Keratinocyte (primary cell): Measurements from ENCODE around the gene RIF1. TPM values are rescaled to one million over a fixed set of nuclear protein-coding genes. Genes with fewer than 3 reads are reported as not detected.

Experiments
- DNase-seq: peaks from one replicate; pipeline ENCODE4 v3.0.0-alpha.2; 2011; ENCODE audit warnings: low read depth, missing footprints, low spot score
- FAIRE-seq: peaks from 2 replicates; lab custom pipeline; 2011; peaks lifted over from hg19 to GRCh38; lab: Jason Lieb, UNC
- H2AFZ ChIP-seq: 2 replicates; pipeline ENCODE4 v1.6.0; 2012; ENCODE audit warnings: low read length, control low read depth, inconsistent platforms; ENCODE audit not compliant: control insufficient read depth
- H3K27ac ChIP-seq: 2 replicates; pipeline ENCODE4 v1.5.1; 2011; ENCODE audit warnings: low read length; ENCODE audit not compliant: control insufficient read depth, insufficient read depth
- H3K27me3 ChIP-seq: 3 replicates; pipeline ENCODE4 v1.6.0; 2011; ENCODE audit warnings: low read length; ENCODE audit not compliant: control insufficient read depth, insufficient read depth; ENCODE audit errors: extremely low read depth
- H3K36me3 ChIP-seq, 2 experiments: 2 replicates in 1 of 2; 3 replicates in 1 of 2; pipeline ENCODE4 v1.5.1; 2011; ENCODE audit warnings: low read length in 2 of 2, mild to moderate bottlenecking in 1 of 2; ENCODE audit not compliant: control insufficient read depth in 2 of 2, insufficient read depth in 2 of 2; ENCODE audit errors: extremely low read depth in 1 of 2
- H3K4me1 ChIP-seq: 3 replicates; pipeline ENCODE4 v1.5.1; 2011; ENCODE audit warnings: low read length; ENCODE audit not compliant: control insufficient read depth, insufficient read depth; ENCODE audit errors: extremely low read depth
- H3K4me2 ChIP-seq: 3 replicates; pipeline ENCODE4 v1.6.0; 2011; ENCODE audit warnings: low read depth, low read length; ENCODE audit not compliant: control insufficient read depth, insufficient read depth; ENCODE audit errors: extremely low read depth
- H3K4me3 ChIP-seq, 3 experiments: fragments of 200-600 bp in 1 of 3; sonication (generic) in 1 of 3; 2 replicates in 2 of 3; 3 replicates in 1 of 3; pipeline ENCODE4 v1.5.1; 2011 to 2016; ENCODE audit warnings: low read length in 3 of 3, mild to moderate bottlenecking in 3 of 3, control low read depth in 2 of 3, inconsistent platforms in 1 of 3, low read depth in 1 of 3, mixed read lengths in 1 of 3, mixed run types in 1 of 3, moderate library complexity in 1 of 3; ENCODE audit not compliant: control insufficient read depth in 2 of 3, insufficient read depth in 2 of 3; ENCODE audit errors: extremely low read depth in 1 of 3
- H3K79me2 ChIP-seq: 2 replicates; pipeline ENCODE4 v1.6.0; 2012; ENCODE audit warnings: low read length; ENCODE audit not compliant: control insufficient read depth, insufficient read depth
- H3K9ac ChIP-seq: 3 replicates; pipeline ENCODE4 v1.6.0; 2011; ENCODE audit warnings: low read length; ENCODE audit not compliant: control insufficient read depth, insufficient read depth; ENCODE audit errors: extremely low read depth
- H3K9me1 ChIP-seq: 3 replicates; pipeline ENCODE4 v1.6.0; 2011; ENCODE audit warnings: low read length; ENCODE audit not compliant: control insufficient read depth, insufficient read depth; ENCODE audit errors: extremely low read depth
- H3K9me3 ChIP-seq: 2 replicates; pipeline ENCODE4 v1.5.1; 2012; ENCODE audit warnings: low read depth, low read length; ENCODE audit not compliant: control insufficient read depth
- H4K20me1 ChIP-seq: 3 replicates; pipeline ENCODE4 v1.6.0; 2011; ENCODE audit warnings: low read length; ENCODE audit not compliant: control insufficient read depth, insufficient read depth; ENCODE audit errors: extremely low read depth
- EZH2 ChIP-seq: IDR thresholded peaks from one replicate; pipeline ENCODE4 v1.6.1; 2012; ENCODE audit warnings: inconsistent platforms, mild to moderate bottlenecking, low read length, moderate library complexity
- dilution Hi-C: fragments of 300-500 bp; cut with MboI; formaldehyde crosslinking; loops from one replicate; pipeline ENCODE4 v1.7.0; 2020; ENCODE audit warnings: low sequenced_read_pairs; ENCODE audit not compliant: extremely low pct_ligation_motif_present
- polyA plus RNA-seq, 5 experiments: library from polyadenylated mRNA; depleted of rRNA in 3 of 5; stranded (reverse) in 3 of 5; stranded (forward) in 1 of 5; unstranded in 1 of 5; fragments of >200 nt; gene quantifications; 1 replicate in 1 of 5; 2 replicates in 3 of 5; 3 replicates in 1 of 5; pipeline versions ENCODE4 v1.2.1 to v1.2.3, GENCODE V29; 2011 to 2012; ENCODE audit warnings: missing spikeins in 2 of 5, low read depth in 1 of 5, low replicate concordance in 1 of 5
- TF ChIP-seq, protein P1 (sequence below), 3 experiments: IDR thresholded peaks in 1 of 3; conservative IDR thresholded peaks in 1 of 3; optimal IDR thresholded peaks in 1 of 3; 2 replicates in 2 of 3; 3 replicates in 1 of 3; pipeline versions ENCODE3 to v1.5.1; 2011; ENCODE audit warnings: low read length in 3 of 3, mild to moderate bottlenecking in 3 of 3, moderate library complexity in 2 of 3, control low read depth in 1 of 3, inconsistent platforms in 1 of 3; ENCODE audit not compliant: insufficient read depth in 2 of 3; ENCODE audit errors: extremely low read depth in 1 of 3

RIF1 gene
- polyA plus RNA-seq, 1 donor (not counting 4 experiments of a cell fraction or from before 2014, with no cell fraction given), result 11.5 TPM

DNA sequence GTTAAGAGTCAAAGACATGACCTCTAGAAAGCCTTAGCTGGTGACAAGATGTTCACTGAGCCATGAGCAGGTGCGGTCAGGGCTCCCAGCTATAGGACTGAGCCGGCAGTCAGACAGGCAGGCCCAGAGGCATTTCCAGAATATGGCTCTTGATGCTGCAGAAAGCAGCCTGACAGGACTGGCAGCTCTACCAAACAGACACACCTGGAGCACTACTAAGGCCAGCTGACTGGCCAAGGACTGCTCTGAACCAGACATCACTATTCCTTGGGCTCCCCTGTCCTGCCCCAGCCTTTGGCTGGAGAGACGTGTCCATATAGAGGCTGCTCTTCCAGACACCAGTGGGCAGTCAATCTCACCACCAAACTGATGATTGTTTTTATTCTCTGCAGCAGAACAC, 98.8 kb downstream of the RIF1 start:
- peaks cover 0 to 2% of the 10 kb centered on the region in 2 experiments for H3K36me3 ChIP-seq
- H3K27me3 ChIP-seq, result no peaks in the 10 kb centered on the region
- no peak overlapping the region for H3K4me3 ChIP-seq
- no peak overlapping the region for H3K4me2 ChIP-seq
- FAIRE-seq (no peak), DNase-seq (no peak)
- no peak overlapping the region for H3K9ac ChIP-seq
- no peaks in the 10 kb centered on the region for H3K9me3 ChIP-seq
- H3K27ac ChIP-seq, result no peak overlapping the region
- no peaks in the 10 kb centered on the region for H3K4me1 ChIP-seq
- no peaks in the 10 kb centered on the region for H3K9me1 ChIP-seq
- no peak overlapping the region for H2AFZ ChIP-seq
- H4K20me1 ChIP-seq, result no peaks in the 10 kb centered on the region
- no peak for TF ChIP-seq EZH2
- TF ChIP-seq, protein P1, sequence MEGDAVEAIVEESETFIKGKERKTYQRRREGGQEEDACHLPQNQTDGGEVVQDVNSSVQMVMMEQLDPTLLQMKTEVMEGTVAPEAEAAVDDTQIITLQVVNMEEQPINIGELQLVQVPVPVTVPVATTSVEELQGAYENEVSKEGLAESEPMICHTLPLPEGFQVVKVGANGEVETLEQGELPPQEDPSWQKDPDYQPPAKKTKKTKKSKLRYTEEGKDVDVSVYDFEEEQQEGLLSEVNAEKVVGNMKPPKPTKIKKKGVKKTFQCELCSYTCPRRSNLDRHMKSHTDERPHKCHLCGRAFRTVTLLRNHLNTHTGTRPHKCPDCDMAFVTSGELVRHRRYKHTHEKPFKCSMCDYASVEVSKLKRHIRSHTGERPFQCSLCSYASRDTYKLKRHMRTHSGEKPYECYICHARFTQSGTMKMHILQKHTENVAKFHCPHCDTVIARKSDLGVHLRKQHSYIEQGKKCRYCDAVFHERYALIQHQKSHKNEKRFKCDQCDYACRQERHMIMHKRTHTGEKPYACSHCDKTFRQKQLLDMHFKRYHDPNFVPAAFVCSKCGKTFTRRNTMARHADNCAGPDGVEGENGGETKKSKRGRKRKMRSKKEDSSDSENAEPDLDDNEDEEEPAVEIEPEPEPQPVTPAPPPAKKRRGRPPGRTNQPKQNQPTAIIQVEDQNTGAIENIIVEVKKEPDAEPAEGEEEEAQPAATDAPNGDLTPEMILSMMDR (optimal IDR thresholded peaks at IDR 0.05 in 1 of 3, IDR thresholded peaks at IDR 0.05 in 1 of 3, conservative IDR thresholded peaks at IDR 0.05 in 1 of 3; ENCODE audit: extremely low read depth in 1 of 3, insufficient read depth in 2 of 3, low read length in 3 of 3), result no peak
- no peaks in the 10 kb centered on the region for H3K79me2 ChIP-seq
- dilution Hi-C loops, result no loop called here

DNA sequence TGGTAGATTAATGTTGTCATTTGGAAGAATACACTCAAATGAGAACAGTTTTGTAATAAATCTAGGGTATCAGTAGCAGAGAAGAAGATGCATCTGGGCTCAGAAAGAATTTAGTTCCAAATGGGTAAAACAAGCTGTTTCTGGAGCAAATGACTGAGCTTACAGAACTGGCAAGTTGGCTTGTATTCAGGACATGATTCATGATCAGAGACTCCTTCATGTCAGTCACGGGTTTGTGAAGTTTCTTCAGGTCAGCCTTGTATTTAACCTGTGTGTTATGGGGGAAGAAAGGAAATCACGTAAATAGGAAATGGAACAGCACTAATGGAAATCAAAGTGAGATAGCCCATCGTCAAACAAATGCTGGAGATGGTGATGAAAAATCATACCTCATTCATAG, 109.1 kb downstream of the RIF1 start:
- H3K36me3 ChIP-seq, result no peaks in the 10 kb centered on the region
- DNase-seq (no peak), FAIRE-seq (no peak)
- H3K4me1 ChIP-seq, result no peaks in the 10 kb centered on the region
- dilution Hi-C loops, result no loop called here
- H2AFZ ChIP-seq, result no peak overlapping the region
- H4K20me1 ChIP-seq, result no peaks in the 10 kb centered on the region
- H3K27me3 ChIP-seq, result no peaks in the 10 kb centered on the region
- no peak overlapping the region for H3K9ac ChIP-seq
- no peaks in the 10 kb centered on the region for H3K79me2 ChIP-seq
- no peak overlapping the region for H3K4me2 ChIP-seq
- no peak for TF ChIP-seq EZH2
- TF ChIP-seq, protein P1 (optimal IDR thresholded peaks at IDR 0.05 in 1 of 3, IDR thresholded peaks at IDR 0.05 in 1 of 3, conservative IDR thresholded peaks at IDR 0.05 in 1 of 3; ENCODE audit: extremely low read depth in 1 of 3, insufficient read depth in 2 of 3, low read length in 3 of 3), result no peak
- no peaks in the 10 kb centered on the region for H3K9me3 ChIP-seq
- no peaks in the 10 kb centered on the region for H3K9me1 ChIP-seq
- H3K27ac ChIP-seq, result no peak overlapping the region
- no peak overlapping the region for H3K4me3 ChIP-seq
